ENCODE data around the gene COQ3. TPM values are rescaled to one million over a fixed set of nuclear protein-coding genes. Genes with fewer than 3 reads are reported as not detected.
A peak's percentile ranks its signal among the peaks of the same experiment; 100 is the strongest.

COQ3 gene
- total and polyA plus RNA-seq, 7 donors = 13.5 to 20.0 (median 19.0) TPM

DNA sequence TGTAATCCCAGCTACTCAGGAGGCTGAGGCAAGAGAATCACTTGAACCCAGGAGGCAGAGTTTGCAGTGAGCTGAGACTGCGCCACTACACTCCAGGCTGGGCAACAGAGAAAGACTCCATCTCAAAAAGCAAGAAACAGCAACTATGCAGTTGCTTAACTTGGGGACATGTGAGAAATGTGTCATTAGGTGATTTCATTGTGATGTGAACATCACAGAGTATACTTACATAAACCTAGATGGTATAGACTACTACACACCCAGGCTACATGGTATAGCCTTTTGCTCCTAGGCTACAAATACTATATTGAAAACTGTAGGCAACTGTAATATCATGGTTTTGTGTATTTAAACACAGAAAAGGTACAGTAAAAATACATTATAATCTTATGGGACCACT is 3.3 kb upstream of the COQ3 start:
- Histone ChIP-seq H3K27ac (no peak overlapping the region), H3K4me1 (no peaks in the 10 kb centered on the region), H3K36me3 (ENCODE audit: insufficient read depth in 1 of 2, low read depth in 1 of 2) (peaks cover 5 to 54% of the 10 kb centered on the region in 2 donors), H3K9me3 (no peaks in the 10 kb centered on the region), H3K27me3 (ENCODE audit: insufficient read depth in 3 of 3, low read length in 2 of 3) (no peaks in the 10 kb centered on the region), H3K4me3 (no peak overlapping the region)
- WGBS, 3 donors = 0 to 48% (median 38%) methylated on average over 1 of the region's 1 CpG
- DNase-seq (no peak), ATAC-seq (no peak)
- TF ChIP-seq, protein P1, sequence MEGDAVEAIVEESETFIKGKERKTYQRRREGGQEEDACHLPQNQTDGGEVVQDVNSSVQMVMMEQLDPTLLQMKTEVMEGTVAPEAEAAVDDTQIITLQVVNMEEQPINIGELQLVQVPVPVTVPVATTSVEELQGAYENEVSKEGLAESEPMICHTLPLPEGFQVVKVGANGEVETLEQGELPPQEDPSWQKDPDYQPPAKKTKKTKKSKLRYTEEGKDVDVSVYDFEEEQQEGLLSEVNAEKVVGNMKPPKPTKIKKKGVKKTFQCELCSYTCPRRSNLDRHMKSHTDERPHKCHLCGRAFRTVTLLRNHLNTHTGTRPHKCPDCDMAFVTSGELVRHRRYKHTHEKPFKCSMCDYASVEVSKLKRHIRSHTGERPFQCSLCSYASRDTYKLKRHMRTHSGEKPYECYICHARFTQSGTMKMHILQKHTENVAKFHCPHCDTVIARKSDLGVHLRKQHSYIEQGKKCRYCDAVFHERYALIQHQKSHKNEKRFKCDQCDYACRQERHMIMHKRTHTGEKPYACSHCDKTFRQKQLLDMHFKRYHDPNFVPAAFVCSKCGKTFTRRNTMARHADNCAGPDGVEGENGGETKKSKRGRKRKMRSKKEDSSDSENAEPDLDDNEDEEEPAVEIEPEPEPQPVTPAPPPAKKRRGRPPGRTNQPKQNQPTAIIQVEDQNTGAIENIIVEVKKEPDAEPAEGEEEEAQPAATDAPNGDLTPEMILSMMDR (IDR thresholded peaks at IDR 0.05) = no peak
- intact Hi-C loops (cut with DNase I) = no loop called here

DNA sequence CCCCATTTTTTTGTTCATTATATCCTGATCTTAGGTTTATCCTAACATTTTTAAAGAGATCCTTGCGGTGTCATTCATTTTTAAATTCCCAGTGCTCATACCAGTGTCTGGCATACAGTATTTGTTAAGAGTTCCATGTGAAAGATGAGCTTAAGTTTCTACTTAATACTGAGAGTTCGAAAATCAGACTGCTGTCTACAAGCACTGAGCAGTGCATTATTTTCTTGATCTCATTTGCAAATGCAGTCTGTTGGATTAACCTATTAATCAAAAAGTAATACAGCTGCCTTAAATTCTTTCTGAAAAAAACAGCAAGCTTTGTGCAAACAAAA is 663 bp downstream of the COQ3 start:
- intact Hi-C loops (cut with DNase I) = loop anchor here in 1 of 2 donors (5.0 kb wide), 1 partner anchor 34 kb away; the partner anchor contains the start of gene PNISR
- no peaks in the 10 kb centered on the region for H3K9me3 ChIP-seq
- peak overlapping the region; percentile 85 for H3K27ac ChIP-seq
- H3K4me1 ChIP-seq = no peaks in the 10 kb centered on the region
- WGBS, 3 donors = 12 to 18% (median 13%) methylated on average over 2 of the region's 2 CpGs
- H3K4me3 ChIP-seq = peak overlapping the region; percentile 89
- TF ChIP-seq, protein P1 (IDR thresholded peaks at IDR 0.05) = no peak
- peaks cover 0 to 15% of the 10 kb centered on the region in 2 donors for H3K36me3 ChIP-seq (ENCODE audit: insufficient read depth in 1 of 2, low read depth in 1 of 2)
- DNase-seq (no peak), ATAC-seq (peak; percentile 3 to 19 (median 12))
- no peaks in the 10 kb centered on the region for H3K27me3 ChIP-seq (ENCODE audit: insufficient read depth in 3 of 3, low read length in 2 of 3)

DNA sequence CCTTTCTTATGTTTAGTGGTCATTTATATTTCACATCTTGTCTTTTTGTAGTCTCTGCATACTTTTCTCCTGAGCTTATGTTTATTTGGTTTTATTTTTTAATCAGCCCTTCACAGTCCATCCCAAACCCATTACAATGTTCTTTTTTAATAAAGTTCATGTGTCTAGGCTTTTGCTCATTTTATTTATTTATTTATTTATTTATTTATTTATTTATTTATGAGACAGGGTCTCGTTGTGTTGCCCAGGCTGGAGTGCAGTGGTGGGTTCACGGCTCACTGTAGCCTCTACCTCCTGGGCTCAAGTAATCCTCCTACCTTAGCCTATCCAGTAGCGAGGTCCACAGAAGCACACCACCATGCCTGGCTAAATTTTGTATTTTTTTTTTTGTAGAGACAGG is 3.1 kb downstream of the COQ3 start:
- no peak for ATAC-seq
- DNase-seq = no peak
- no peaks in the 10 kb centered on the region for H3K4me1 ChIP-seq
- intact Hi-C loops (cut with DNase I) = loop anchor here in 1 of 2 donors (5.0 kb wide), 1 partner anchor 36 kb away; the partner anchor contains the start of gene PNISR
- no peak overlapping the region for H3K4me3 ChIP-seq
- TF ChIP-seq, protein P1 (IDR thresholded peaks at IDR 0.05) = no peak
- no peaks in the 10 kb centered on the region for H3K36me3 ChIP-seq (ENCODE audit: insufficient read depth in 1 of 2, low read depth in 1 of 2)
- no peaks in the 10 kb centered on the region for H3K27me3 ChIP-seq (ENCODE audit: insufficient read depth in 3 of 3, low read length in 2 of 3)
- 91 to 95% (median 92%) methylated on average over 3 of the region's 3 CpGs for WGBS, 3 donors
- no peak overlapping the region for H3K27ac ChIP-seq
- H3K9me3 ChIP-seq = no peaks in the 10 kb centered on the region

DNA sequence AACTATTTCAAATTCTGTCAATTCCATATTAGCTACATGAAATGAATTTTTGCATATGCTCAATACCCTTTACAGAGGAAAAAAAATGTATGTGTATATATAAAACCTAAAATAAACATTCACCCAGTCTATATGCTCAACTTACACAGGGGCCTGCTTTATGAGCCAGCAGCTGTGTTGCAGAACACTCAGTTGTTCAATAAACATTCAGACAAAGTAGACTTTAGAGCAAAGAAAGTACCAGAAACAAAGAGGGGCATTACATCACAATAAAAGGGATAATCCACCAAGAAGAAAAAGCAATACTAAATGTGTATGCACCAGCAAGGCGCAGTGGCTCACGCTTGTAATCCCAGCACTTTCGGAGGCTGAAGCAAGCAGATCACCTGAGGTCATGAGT is 9.5 kb downstream of the COQ3 start:
- no peak for DNase-seq
- Histone ChIP-seq H3K4me3 (no peak overlapping the region), H3K27ac (no peak overlapping the region), H3K27me3 (ENCODE audit: insufficient read depth in 3 of 3, low read length in 2 of 3) (no peaks in the 10 kb centered on the region), H3K9me3 (no peaks in the 10 kb centered on the region), H3K4me1 (no peaks in the 10 kb centered on the region), H3K36me3 (ENCODE audit: insufficient read depth in 1 of 2, low read depth in 1 of 2) (peaks cover 0 to 4% of the 10 kb centered on the region in 2 donors)
- ATAC-seq = no peak
- intact Hi-C loops (cut with DNase I) = no loop called here
- 93 to 95% (median 93%) methylated on average over 3 of the region's 3 CpGs for WGBS, 3 donors
- TF ChIP-seq, protein P1 (IDR thresholded peaks at IDR 0.05) = no peak

DNA sequence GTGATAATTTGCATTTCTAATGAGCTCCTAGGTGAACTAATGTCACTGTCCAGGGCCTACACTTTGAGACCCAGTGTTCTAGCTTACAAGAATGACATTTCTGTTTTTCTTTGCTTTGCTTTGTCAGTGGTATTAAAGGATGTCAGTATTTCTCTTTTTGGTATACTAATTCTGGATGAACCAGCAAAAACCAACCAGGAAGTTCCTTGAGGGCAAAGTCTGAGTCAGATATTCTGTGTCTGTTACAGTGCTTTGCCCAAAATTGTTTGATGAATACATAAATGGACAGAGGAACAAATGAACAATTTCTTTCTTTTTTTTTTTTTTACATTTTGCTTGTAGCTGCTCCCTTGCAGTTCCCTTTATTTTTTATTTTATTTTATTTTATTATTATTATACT is 15.4 kb downstream of the COQ3 start:
- intact Hi-C loops (cut with DNase I) = no loop called here
- TF ChIP-seq, protein P1 (IDR thresholded peaks at IDR 0.05) = no peak
- no peak overlapping the region for H3K4me3 ChIP-seq
- H3K9me3 ChIP-seq = no peaks in the 10 kb centered on the region
- H3K27ac ChIP-seq = no peak overlapping the region
- H3K4me1 ChIP-seq = no peaks in the 10 kb centered on the region
- DNase-seq (no peak), ATAC-seq (no peak)
- H3K36me3 ChIP-seq (ENCODE audit: insufficient read depth in 1 of 2, low read depth in 1 of 2) = peaks cover 0 to 8% of the 10 kb centered on the region in 2 donors
- no peaks in the 10 kb centered on the region for H3K27me3 ChIP-seq (ENCODE audit: insufficient read depth in 3 of 3, low read length in 2 of 3)

All from psoas muscle (tissue), 8 donors.